ENCODE data around the gene WDR5.
A peak's percentile ranks its signal among the peaks of the same experiment; 100 is the strongest.

The WDR5 gene

DNA sequence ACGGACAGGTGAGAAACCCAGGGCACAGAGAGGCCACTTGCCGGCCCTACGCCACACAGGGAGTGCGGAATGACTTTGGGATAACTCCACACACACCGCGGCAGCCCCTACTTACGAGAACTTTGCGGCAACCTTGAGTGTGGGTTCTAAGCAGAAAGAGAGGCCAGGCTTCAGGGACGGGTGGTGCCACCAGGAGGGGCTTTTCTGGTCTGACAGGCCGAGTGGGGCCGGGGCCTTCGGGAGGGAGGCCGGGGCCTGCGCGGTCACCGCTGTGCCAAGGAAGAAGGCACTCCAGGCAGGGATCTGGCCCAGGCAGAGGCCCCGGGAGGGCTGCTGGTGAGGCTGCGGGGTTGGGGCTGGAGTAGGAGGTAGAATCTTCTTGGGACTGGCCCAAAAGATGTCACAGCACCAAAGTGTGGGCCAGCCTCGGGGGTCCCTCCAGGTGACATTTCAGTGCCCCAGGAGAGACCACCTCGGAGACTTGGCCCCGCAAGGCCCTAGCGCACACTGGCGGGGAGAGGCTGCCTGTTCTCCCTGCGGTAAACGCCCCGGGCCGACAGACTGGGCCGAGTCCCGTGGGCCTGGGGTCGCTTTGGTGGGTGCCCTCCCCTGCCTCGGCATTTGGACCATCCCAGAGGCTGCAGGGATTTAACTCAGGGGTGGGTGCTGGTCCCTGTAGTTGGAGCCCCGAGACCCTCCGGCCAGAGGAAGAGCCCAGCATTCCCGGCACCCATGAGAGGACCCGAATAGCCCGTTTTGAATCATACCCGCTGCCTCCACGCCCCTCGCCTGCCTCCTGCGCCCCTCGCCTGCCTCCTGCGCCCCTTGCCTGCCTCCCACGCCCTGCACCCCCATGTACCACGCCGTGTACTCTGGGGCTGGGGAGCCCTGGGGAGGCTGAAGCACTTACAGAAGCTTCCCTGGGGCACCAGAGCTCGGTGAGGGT lies 37.5 kb downstream of the WDR5 start:
- TF ChIP-seq, protein P1, sequence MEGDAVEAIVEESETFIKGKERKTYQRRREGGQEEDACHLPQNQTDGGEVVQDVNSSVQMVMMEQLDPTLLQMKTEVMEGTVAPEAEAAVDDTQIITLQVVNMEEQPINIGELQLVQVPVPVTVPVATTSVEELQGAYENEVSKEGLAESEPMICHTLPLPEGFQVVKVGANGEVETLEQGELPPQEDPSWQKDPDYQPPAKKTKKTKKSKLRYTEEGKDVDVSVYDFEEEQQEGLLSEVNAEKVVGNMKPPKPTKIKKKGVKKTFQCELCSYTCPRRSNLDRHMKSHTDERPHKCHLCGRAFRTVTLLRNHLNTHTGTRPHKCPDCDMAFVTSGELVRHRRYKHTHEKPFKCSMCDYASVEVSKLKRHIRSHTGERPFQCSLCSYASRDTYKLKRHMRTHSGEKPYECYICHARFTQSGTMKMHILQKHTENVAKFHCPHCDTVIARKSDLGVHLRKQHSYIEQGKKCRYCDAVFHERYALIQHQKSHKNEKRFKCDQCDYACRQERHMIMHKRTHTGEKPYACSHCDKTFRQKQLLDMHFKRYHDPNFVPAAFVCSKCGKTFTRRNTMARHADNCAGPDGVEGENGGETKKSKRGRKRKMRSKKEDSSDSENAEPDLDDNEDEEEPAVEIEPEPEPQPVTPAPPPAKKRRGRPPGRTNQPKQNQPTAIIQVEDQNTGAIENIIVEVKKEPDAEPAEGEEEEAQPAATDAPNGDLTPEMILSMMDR (IDR thresholded peaks at IDR 0.05; ENCODE audit: low read depth, low read length): no peak
- no peak overlapping the region for H3K4me3 ChIP-seq (ENCODE audit: low read depth, low read length)
- in situ Hi-C loops (cut with HindIII; ENCODE audit: low sequenced_read_pairs): no loop called here
- DNase-seq (ENCODE audit: low read depth, low spot score): no peak

DNA sequence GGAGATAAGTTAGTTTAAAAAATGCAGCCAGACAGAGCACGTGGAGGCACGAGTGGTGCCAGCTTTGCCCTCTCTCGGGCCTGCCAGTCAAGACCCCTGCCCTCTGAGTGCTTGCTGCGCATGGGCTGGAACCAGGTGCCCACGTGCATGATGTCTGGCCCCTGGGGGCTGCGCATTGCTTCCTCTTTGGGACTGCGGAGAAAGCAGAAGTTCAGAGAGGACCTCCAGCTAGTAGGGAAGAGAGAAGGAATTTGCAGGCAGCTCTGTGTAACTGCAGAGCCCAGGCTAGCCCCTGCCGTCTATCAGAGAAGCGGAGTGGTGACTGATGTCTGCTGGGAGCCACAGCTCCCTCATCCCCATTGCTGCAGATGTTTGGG lies 38.2 kb downstream of the WDR5 start:
- in situ Hi-C loops (cut with HindIII; ENCODE audit: low sequenced_read_pairs): no loop called here
- H3K4me3 ChIP-seq (ENCODE audit: low read depth, low read length): no peak overlapping the region

GRCh38 chr9:134174526-134175290 lies 38.8 kb downstream of the WDR5 start:
- TF ChIP-seq, protein P1 (IDR thresholded peaks at IDR 0.05; ENCODE audit: low read depth, low read length): no peak
- in situ Hi-C loops (cut with HindIII; ENCODE audit: low sequenced_read_pairs): no loop called here
- no peak overlapping the region for H3K4me3 ChIP-seq (ENCODE audit: low read depth, low read length)
- DNase-seq (ENCODE audit: low read depth, low spot score): no peak

More for the DNA sequence above, 38.2 kb downstream of the WDR5 start:
- TF ChIP-seq, protein P1 (IDR thresholded peaks at IDR 0.05; ENCODE audit: low read depth, low read length): no peak
- no peak for DNase-seq (ENCODE audit: low read depth, low spot score)

- H3K4me3 ChIP-seq (ENCODE audit: low read depth, low read length): no peak overlapping the region
- DNase-seq (ENCODE audit: low read depth, low spot score): no peak
- in situ Hi-C loops (cut with HindIII; ENCODE audit: low sequenced_read_pairs): no loop called here
- TF ChIP-seq, protein P1 (IDR thresholded peaks at IDR 0.05; ENCODE audit: low read depth, low read length): no peak
Measured at GRCh38 chr9:134175291-134175807, 39.5 kb downstream of the WDR5 start.

DNA sequence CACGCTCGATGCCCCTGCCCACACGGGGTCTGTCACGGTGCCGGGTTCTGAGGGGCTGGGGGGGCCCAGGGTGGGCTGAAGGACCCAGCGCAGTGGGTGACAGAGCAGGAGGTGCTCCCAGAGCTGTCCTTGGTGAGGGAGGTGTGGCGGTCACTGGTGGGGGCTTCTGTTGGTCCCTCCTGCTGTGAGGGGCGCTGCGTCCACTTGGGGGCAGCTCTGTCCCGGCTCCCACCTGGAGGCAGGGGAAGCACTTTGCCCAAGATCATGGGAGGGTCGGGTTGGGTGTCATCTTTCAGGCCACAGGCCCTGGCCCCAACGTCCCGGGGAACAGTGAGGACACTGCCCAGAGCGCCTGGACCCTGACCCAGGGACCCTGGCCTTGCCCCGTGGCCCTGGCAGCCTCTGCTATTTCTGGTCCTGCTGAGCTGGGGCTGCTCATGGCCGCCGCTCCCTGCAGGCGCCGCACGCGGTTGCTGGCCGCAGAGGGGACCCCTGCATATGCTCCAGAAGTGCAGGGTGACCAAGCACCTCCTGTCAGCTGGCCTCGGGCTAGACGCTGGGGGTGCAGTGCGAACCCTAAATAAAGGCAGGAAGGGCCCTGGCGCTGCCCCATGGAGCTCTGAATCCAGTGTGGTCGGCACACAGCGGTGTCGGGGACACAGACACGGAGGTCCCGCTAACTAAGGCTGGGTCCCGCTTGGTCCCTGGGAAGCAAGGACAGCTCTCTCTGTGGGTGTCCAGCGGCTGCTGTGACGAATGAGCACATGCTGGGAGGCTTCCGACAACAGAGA lies 40.1 kb downstream of the WDR5 start:
- DNase-seq (ENCODE audit: low read depth, low spot score): no peak
- TF ChIP-seq, protein P1 (IDR thresholded peaks at IDR 0.05; ENCODE audit: low read depth, low read length): peak; percentile 15
- in situ Hi-C loops (cut with HindIII; ENCODE audit: low sequenced_read_pairs): no loop called here

GRCh38 chr9:134176599-134176968 lies 40.7 kb downstream of the WDR5 start:
- in situ Hi-C loops (cut with HindIII; ENCODE audit: low sequenced_read_pairs): no loop called here
- DNase-seq (ENCODE audit: low read depth, low spot score): no peak
- H3K4me3 ChIP-seq (ENCODE audit: low read depth, low read length): no peak overlapping the region
- TF ChIP-seq, protein P1 (IDR thresholded peaks at IDR 0.05; ENCODE audit: low read depth, low read length): no peak

More for the DNA sequence above, 40.1 kb downstream of the WDR5 start:
- no peak overlapping the region for H3K4me3 ChIP-seq (ENCODE audit: low read depth, low read length)
